ENCODE data around the gene C19orf44.

The C19orf44 gene

DNA sequence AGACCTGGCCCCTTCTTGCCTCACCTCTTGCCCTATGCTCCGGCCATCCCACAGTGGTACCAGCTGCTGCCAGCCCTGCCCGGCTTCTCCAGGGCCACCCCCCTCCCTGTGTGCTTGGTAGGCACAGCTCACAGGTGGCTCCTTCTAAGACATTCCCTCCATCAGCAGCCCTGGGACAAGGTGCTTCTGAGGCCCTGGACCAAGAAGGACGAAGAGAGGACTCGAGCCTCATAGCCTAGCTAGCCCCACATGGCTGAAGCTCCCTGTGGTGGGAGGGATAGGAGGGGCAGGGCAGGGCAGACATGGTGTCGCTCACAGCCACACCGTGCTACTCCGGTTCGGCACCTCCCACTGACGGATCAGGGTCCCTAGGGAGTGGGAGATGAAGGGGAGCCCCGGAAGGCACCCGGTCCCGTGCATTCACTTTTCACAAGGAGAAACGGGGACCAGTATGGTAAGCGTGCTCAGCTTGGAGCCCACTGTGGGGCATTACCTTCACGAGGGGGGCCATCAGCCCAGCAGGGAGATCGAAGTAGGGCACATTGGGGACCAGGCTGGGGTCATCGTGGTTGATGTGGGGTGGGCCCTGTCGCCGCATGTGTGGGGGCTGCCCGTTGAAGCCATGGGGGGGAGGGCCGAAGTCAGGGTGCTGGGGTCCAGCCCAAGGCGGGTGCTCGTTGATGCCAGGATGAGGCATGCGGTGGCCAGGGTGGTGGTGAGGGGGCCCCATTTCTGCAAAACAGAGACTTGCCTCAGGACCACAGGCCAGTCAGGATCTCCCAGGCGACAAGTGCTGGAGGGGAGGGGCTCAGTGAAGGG is 26.6 kb downstream of the C19orf44 start:
- Histone ChIP-seq H3K27ac (ENCODE audit: low read depth, low read length) (no peak overlapping the region), H3K9me3 (ENCODE audit: control insufficient read depth, insufficient read depth, low read length) (no peaks in the 10 kb centered on the region), H3K4me2 (ENCODE audit: low read length) (no peak overlapping the region), H3K4me3 (ENCODE audit: low read length) (no peak overlapping the region), H3K9me2 (replicated peaks; ENCODE audit: control insufficient read depth, low read length) (no peaks in the 10 kb centered on the region), H3K36me3 (ENCODE audit: control insufficient read depth, low read length) (peaks cover 93% of the 10 kb centered on the region), H3K79me2 (ENCODE audit: control insufficient read depth, low read length) (peaks cover 11% of the 10 kb centered on the region), H3K27me3 (ENCODE audit: control insufficient read depth, low read length) (no peaks in the 10 kb centered on the region), H3F3A (ENCODE audit: control insufficient read depth, insufficient read depth) (peaks cover 5% of the 10 kb centered on the region; the same call in 1 of the 2 replicates), H3K4me1 (ENCODE audit: control insufficient read depth, low read length) (no peaks in the 10 kb centered on the region), H4K20me1 (ENCODE audit: control insufficient read depth, insufficient read depth, low read depth, low read length) (peaks cover 3% of the 10 kb centered on the region; the same call in 1 of the 2 replicates)
- no peak for TF ChIP-seq EZH2phosphoT487 (IDR thresholded peaks at IDR 0.05; ENCODE audit: borderline replicate concordance, low read length)
- TF ChIP-seq, protein P1, sequence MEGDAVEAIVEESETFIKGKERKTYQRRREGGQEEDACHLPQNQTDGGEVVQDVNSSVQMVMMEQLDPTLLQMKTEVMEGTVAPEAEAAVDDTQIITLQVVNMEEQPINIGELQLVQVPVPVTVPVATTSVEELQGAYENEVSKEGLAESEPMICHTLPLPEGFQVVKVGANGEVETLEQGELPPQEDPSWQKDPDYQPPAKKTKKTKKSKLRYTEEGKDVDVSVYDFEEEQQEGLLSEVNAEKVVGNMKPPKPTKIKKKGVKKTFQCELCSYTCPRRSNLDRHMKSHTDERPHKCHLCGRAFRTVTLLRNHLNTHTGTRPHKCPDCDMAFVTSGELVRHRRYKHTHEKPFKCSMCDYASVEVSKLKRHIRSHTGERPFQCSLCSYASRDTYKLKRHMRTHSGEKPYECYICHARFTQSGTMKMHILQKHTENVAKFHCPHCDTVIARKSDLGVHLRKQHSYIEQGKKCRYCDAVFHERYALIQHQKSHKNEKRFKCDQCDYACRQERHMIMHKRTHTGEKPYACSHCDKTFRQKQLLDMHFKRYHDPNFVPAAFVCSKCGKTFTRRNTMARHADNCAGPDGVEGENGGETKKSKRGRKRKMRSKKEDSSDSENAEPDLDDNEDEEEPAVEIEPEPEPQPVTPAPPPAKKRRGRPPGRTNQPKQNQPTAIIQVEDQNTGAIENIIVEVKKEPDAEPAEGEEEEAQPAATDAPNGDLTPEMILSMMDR (IDR thresholded peaks at IDR 0.05; ENCODE audit: low read depth, low read length, poor library complexity, severe bottlenecking) = no peak

DNA sequence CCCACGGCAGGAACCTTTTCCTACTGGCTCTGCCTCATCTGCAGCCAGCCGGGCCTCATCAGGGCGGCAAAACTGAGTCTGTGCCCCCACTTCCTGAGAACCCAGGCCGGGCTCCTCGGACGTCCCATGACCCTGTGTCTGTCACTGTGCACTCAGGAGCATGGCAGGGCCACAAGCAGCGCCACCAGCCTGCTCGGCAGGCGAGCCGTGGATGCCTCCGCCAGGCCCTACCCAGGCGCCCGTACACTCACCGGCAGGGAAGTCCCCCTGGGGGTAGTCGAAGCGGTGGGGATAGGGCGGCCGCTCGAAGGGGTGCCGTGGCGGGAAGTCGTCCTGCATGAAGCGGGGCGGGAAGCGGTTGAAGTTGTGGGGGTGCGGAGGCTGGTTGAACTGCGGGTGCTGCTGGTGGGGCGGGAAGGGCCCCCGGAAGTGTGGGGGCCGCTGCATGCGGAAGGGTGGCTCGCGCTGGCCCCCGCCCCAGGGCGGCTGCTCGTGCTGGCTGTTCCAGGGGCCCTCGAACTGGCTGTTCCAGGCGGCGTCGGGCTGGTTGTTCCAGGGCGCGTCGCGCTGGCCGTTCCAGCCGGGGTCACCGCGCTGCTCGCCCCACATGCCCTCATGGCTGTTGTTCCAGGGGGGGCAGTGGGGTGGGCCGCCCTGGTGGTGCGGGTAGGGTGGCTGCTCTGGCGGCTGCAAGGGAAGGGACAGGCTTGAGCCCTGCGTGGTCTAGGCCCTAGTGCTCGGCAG is 29.0 kb downstream of the C19orf44 start:
- H3K4me1 ChIP-seq (ENCODE audit: control insufficient read depth, low read length) = no peaks in the 10 kb centered on the region
- H4K20me1 ChIP-seq (ENCODE audit: control insufficient read depth, insufficient read depth, low read depth, low read length) = peaks cover 3% of the 10 kb centered on the region; the same call in 1 of the 2 replicates
- TF ChIP-seq, protein P1 (IDR thresholded peaks at IDR 0.05; ENCODE audit: low read depth, low read length, poor library complexity, severe bottlenecking) = no peak
- TF ChIP-seq EZH2phosphoT487 (IDR thresholded peaks at IDR 0.05; ENCODE audit: borderline replicate concordance, low read length) = no peak
- no peaks in the 10 kb centered on the region for H3K27me3 ChIP-seq (ENCODE audit: control insufficient read depth, low read length)
- H3F3A ChIP-seq (ENCODE audit: control insufficient read depth, insufficient read depth) = no peaks in the 10 kb centered on the region
- H3K9me2 ChIP-seq (replicated peaks; ENCODE audit: control insufficient read depth, low read length) = no peaks in the 10 kb centered on the region
- peaks cover 16% of the 10 kb centered on the region for H3K79me2 ChIP-seq (ENCODE audit: control insufficient read depth, low read length)
- no peaks in the 10 kb centered on the region for H3K9me3 ChIP-seq (ENCODE audit: control insufficient read depth, insufficient read depth, low read length)
- no peak overlapping the region for H3K4me3 ChIP-seq (ENCODE audit: low read length)
- H3K27ac ChIP-seq (ENCODE audit: low read depth, low read length) = no peak overlapping the region
- H3K4me2 ChIP-seq (ENCODE audit: low read length) = no peak overlapping the region
- H3K36me3 ChIP-seq (ENCODE audit: control insufficient read depth, low read length) = peaks cover 92% of the 10 kb centered on the region

DNA sequence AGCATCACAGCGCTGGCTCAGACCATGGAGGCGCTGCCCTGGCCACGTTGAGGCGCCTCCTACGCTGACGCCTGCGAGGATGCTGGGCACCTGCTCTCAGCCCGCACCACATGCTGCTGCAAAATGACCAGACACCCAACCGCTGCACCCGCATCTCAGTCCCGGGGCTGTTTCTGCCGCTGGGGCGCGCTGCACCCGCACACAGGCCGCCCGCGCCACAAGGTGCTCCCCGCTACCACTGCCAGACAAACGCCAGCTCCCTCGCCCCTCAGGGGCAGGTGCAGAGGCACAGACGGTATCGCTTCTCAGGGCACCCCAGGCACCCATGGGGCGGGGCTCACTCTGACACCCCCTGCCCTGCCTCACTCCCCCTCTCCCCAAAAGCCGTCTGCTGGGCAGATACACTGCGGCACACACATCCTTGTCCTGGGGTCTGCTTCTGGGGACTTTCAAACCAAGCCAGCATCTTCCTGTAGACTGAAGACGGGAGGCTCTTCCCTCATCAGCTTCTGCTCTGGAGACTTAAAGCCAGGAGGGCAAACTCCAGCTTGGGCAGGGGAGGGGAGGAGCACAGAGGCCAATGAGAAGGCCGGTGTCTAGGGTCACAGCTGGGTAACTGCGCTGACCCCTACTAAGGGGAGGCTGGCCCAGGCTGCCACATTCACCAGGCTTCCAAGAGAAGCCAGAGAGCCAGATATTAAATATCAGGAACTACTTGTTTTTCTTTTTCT is 29.7 kb downstream of the C19orf44 start:
- no peaks in the 10 kb centered on the region for H3K4me1 ChIP-seq (ENCODE audit: control insufficient read depth, low read length)
- peaks cover 3% of the 10 kb centered on the region; the same call in 1 of the 2 replicates for H4K20me1 ChIP-seq (ENCODE audit: control insufficient read depth, insufficient read depth, low read depth, low read length)
- TF ChIP-seq, protein P1 (IDR thresholded peaks at IDR 0.05; ENCODE audit: low read depth, low read length, poor library complexity, severe bottlenecking) = no peak
- TF ChIP-seq EZH2phosphoT487 (IDR thresholded peaks at IDR 0.05; ENCODE audit: borderline replicate concordance, low read length) = no peak
- no peaks in the 10 kb centered on the region for H3K9me3 ChIP-seq (ENCODE audit: control insufficient read depth, insufficient read depth, low read length)
- no peaks in the 10 kb centered on the region for H3K27me3 ChIP-seq (ENCODE audit: control insufficient read depth, low read length)
- H3K27ac ChIP-seq (ENCODE audit: low read depth, low read length) = no peak overlapping the region
- H3K4me2 ChIP-seq (ENCODE audit: low read length) = no peak overlapping the region
- H3K36me3 ChIP-seq (ENCODE audit: control insufficient read depth, low read length) = peaks cover 92% of the 10 kb centered on the region
- H3F3A ChIP-seq (ENCODE audit: control insufficient read depth, insufficient read depth) = no peaks in the 10 kb centered on the region
- peaks cover 16% of the 10 kb centered on the region for H3K79me2 ChIP-seq (ENCODE audit: control insufficient read depth, low read length)
- H3K4me3 ChIP-seq (ENCODE audit: low read length) = no peak overlapping the region
- H3K9me2 ChIP-seq (replicated peaks; ENCODE audit: control insufficient read depth, low read length) = no peaks in the 10 kb centered on the region

All from DOHH2 (cell line).